Erythroblast (primary cell): ENCODE data around the gene OR5AK2.

ENCODE experiments used
- GATA1 ChIP-seq: IDR thresholded peaks from 2 replicates; pipeline ENCODE4 v1.6.1; 2011; ENCODE audit warnings: low read depth, mild to moderate bottlenecking, control low read depth, low read length, moderate library complexity
- POLR2A ChIP-seq: IDR thresholded peaks from 2 replicates; pipeline ENCODE4 v1.6.1; 2011; ENCODE audit warnings: mild to moderate bottlenecking, low read length

- TF ChIP-seq POLR2A (no peak), GATA1 (no peak)
Measured at GRCh38 chr11:56950510-56950909, 38.2 kb upstream of the OR5AK2 start.
